ENCODE results near the gene TSC2.
A peak's percentile ranks its signal among the peaks of the same experiment; 100 is the strongest.
"Not testable (repeated sequence)": the region's sequence is repeated elsewhere in the genome, so short reads cannot be mapped to it uniquely, and the experiment has no call there.

The TSC2 gene

DNA sequence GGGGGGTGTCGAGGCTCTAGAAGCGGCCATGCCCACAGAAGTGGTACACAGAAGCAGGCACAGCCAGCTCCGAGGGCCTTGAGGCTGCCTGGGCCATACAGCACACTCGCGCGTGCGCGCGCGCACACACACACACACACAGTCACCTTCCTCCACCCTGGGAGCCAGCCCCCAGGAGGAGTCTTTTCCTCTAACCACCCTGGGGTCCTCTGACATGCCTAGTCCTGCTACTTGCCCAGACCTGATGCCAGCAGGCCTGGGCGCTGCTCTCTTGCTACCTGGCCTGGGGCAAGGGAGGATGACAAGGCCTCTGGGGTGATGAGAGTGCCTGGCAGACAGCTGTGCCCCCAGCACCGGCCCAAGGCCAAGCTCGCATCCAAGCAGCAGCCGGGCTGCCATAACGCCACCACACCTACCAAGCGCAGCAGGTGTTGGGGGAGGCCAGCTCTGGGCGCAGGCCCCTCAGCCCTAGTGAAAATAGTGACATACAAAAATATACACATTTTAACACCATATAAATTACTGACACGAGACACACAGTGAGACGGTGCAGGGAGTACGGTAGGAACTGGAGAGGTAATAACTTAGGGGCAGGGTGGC, 41.1 kb downstream of the TSC2 start:
- DNase-seq = no peak

DNA sequence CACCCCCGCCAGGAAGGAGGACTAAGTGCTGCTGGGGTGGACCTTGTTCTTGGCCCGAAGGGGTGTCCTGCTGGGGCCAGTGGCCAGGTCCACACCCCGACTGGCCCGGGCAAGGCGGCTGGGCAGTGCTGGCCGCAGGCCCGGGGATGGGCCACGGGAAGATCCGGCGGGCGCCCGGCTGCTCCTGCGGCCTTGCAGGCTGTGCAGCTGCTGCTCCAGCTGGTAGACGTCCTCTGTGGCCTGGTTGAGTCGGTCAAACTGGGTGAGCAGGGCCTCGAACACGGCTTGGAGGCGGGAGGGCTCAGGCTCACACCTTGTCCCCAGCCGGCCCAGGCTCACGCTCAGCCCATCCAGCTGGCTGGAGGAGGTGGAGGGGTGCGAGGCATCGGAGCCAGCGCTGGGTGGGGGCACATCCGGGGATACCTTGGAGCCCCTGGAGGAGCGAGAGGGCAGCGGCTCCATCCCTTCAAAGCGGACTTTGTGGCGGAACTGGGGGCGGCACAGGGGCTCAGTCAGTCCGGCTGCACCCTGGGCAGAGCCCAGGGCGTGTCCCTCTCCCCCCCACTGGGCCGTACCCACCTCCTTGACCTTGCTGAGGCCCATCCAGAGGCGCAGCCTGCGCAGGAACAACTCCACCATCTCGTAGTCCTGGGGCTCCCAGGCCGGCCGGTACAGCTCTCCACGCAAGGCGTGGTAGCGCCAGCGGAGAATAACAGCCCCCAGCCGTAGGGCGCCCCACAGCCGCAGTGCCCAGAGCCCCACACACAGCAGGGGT, 42.1 kb downstream of the TSC2 start:
- no peak for DNase-seq

DNA sequence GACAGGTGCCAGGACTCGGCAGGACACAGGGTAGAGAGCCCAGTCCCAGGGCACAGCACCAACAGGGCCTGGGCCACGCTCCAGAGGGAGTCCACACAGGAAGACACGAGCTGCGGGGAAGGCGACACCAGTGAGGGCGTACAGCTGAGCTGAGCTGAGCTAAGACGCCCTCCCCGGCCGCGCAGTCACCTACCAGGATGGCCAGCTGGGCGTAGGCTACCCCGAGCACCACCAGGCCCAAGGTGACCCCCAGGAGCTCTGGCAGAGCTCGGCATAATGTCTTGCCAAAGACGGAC, 42.6 kb downstream of the TSC2 start:
- DNase-seq = no peak

DNA sequence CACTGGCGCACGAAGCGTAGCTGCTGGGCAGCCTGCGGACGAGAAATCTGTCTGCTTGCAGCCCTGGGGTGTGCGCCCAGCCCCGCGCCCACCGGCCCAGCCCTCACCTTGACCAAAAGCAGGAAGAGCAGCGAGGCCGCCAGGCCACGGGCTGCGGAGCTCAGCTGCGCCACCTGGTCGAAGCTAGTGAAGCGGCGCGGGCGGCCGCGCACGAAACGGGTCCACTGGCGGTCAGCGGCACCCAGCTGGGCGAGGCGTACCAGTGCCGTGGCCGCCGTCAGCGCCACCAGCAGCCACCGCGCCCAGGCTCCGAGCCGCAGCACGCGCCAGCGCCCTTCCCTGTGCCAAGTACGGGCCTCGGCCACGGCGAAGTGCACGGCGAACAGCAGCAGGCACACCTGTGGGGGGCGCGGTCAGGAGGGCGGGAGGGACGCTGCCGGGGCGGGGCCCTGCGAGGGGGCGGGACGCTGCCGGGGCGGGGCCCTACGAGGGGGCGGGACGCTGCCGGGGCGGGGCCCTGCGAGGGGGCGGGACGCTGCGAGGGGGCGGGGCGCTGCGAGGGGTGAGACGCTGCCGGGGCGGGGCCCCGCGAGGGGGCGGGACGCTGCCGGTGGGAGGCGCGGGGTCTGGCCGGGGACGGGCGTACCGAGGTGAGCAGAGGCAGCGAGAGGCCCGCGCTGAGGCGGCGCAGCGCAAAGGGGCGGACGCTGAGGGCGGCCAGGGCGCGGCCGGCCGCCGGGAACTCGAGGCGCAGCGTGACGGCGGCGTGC, 43.2 kb downstream of the TSC2 start:
- no peak for DNase-seq

DNA sequence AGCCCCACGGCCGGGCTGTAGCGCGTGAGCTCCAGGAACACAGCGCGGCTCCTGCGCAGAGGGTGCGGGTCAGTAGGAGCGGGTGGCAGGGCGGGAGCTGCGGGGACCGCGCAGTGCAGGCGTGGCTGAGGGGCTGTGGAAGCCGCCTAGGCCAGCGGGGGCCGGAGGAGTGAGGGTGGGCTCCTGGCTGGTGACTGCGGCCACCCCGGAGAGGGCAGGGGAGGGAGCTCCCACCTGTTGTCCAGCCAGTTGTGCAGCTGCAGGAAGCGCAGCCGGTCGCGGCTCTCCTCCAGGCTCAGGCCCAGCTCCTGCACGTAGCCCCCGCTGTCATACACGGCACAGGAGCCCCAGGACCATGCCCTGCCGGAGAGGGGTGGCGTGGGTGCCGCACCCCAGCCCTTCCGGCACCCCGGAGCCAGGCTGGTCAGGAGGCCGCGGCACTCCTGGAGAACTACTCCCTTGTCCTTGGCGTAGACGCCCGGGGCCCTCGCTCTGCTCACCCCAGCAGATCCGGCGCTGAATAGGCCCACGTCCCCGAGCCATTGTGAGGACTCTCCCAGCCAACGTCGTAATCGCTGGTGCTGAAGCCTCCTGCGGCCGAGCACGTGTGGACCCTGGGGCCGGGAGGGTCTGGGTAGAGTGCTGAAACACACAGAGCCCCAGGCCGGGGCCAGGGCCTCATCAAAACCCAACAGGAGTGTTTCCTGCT, 43.9 kb downstream of the TSC2 start:
- no peak for DNase-seq

DNA sequence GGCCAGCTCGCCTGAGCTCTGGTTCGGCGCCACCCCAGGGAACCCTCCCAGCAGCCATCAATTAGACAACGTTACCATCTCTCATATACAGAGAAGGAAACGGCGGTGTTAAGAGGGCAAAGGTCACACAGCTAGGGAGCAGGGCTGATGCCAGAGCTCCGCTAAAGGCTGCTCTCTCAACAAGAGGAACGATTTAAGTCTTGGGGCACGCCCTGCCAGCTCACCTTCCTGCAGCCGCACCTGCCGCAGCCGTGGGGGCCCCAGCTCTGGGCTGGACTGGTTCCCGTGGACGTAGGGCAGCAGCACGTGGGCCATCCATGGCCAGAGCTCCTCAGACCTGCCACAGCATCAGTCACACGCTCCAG, 44.5 kb downstream of the TSC2 start:
- DNase-seq = no peak

DNA sequence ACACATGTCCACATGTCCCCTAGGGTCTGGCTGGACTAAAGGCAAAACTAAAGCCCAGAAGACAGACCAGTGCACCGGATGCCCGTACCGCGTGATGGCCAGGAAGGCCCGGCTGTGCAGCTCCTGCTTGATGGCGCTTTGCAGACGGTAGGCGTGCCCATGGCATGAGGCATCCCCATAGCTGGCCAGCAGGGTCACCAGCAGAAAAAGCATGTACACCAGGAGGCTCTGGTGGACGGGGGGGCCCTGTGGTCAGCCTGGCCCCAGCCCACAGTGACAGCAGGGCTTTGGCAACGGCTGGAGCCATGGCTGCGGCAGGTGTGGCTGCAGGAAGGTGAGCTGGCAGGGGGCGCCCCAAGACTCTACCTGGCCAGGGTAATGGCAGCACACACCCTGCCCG, 45.1 kb downstream of the TSC2 start:
- no peak for DNase-seq

DNA sequence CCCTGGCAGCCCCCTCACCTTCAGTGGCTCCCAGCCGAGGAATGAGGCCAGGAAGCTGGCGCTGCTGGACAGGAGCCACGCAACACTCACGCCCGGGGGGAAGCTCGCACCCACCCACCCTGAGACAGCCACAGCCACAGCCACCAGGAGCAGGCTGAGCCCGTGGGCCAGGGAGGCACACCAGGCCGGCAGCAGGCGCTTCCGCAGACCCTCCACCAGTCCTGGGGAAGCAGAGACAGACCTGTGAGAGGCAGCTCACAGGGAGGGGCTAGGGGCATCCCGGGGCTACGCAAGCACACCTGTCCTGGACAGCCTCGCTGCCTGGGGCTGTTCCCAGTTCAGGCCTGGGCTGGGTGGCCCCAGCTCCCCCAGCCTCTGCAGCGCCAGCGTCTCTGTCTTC, 46.0 kb downstream of the TSC2 start:
- DNase-seq = no peak

DNA sequence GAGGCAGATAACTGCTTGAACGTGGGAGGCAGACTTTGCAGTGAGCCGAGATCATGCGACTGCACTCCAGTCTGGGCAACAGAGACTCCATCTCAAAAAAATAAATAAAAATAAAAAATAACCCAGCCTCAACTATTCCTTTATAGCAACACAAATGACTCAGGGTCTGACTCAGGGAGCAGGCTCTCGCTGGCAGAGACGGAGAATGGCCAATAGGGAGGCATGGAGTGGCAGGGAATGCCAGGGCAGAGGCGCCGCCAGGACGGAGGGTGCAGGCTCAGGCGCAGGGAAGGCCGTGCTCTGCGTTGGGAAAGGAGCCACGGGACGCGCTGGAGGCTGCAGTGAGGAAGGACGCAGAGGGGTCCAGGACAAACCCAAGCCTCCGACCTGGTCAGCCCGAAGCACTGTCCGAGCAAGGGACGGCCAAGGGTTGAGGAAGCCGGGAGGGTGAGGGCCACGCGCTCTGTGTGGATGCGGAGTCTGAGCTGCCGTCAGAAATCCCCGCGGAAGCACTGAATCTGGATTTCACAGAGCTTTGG, 47.6 kb downstream of the TSC2 start:
- DNase-seq = peak; percentile 34

DNA sequence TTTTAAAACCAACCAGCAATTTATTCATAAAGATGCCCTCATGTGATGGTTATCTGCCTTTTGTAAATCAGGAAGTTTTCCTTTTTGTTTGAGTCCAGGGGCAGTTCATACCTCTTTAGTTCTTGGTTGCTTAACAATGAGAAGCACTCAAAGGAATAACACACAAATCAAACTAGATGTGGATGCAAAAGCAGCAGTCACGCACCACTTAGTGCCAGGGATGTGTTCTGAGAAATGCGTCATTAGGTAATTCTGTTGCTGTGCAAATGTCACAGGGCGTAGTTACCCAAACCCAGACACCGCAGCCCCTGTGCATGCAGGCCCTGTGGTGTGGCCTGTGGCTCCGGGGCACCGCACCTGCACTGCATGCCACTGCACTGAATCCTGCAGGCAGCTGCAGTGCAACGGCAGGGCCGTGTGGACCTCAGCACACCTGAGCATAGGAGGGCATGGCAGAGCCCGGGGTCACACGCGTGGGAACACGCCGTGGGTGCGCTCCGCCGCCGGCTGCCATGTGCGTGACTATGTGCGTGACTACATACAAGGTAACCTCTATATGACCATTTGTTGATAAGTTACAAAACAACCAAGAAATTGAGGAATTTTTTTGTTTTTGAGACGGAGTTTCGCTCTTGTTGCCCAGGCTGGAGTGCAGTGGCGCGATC, 48.3 kb downstream of the TSC2 start:
- no peak for DNase-seq

DNA sequence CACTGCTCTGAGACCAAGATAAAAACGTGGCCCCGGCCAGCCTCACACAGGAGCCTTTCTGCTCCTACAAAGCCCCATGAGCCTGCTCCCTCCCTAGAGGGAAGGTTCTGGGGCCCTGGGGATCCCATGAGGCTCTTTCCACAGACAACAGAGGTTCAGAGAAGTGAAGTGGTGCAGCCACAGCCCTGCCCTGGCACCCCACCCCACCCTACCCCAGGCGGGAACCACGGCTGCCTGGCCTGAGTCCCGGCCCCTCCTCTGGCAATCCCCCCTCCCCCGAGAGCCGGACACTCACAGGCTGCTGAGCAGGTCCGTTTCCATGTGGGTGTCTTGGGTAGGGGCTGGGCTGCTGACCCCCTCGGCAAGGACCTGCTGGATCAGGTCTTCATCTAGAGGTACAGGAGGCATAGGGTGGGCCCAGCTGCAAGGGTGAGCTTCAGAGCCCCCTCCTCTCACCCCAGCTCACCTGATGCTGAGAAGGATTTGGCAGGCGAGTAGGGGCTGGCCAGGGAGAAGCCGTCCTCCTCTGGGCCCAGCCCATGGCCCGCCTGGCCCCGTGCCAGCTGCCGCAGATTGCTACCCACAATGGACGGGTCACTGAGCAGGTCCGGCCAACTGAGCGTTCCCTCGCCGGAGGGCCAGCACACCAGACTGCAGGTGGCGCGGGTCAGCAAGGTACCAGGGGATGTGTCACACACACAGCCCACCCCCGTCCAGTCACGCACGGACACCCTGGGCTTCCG, 49.2 kb downstream of the TSC2 start:
- no peak for DNase-seq

DNA sequence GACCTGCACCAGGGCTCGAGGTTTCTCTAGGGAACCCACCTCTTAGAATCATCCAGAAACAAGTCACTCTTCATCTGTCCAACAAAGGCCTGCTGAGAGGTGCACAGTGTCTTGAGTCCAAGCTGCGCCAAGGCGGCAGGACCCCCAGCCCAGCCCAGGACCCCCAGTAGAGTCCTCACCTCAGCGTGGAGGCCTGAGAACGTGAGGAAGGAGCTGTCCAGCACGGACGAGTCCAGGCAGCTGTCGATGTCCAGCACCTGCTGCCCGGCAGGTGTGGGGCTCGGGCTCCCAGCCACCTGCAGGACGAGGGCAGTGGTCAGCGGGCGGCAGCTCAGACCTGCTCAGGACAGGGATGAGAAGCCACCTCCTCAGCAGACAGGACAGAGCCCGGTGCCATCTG, 49.9 kb downstream of the TSC2 start:
- DNase-seq = not testable (repeated sequence)

DNA sequence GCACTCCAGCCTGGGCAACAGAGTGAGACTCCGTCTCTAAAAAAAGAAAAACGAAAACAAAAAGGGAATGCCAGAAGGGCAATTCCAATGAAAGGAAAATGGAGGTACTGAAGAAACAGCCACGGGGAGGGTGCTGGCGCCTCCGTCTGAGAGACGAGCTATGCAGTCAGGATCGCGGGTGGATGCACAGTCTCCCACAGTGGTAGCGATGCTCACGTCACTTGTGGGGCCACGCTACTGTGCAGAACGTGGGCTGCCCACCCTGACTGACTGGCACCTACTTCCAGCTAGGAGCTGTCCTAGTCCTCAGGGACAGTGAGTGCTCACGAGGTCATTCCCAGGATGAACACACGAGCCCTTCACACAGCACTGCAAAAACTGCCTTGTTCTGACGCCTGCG, 53.8 kb downstream of the TSC2 start:
- not testable (repeated sequence) for DNase-seq

DNA sequence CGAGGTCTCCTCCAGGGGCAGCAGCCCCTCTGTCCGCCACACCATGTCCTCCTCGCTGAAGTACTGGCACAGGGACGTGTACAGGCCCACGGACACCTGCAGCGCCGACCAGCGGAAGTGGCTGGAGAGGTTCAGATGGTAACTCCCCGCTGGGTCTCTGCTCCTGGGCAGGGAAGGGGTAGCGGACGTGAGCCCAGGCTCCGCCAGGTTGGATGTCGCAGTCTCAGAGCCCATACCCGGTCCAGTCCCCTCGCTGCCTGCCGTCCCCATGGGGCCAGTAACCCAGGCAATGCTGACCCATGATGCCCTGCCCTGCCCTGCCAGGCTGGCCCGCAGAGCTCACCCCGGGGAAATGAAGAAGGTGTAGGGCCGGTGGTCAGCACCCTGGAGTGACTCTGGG, 54.7 kb downstream of the TSC2 start:
- DNase-seq = no peak

DNA sequence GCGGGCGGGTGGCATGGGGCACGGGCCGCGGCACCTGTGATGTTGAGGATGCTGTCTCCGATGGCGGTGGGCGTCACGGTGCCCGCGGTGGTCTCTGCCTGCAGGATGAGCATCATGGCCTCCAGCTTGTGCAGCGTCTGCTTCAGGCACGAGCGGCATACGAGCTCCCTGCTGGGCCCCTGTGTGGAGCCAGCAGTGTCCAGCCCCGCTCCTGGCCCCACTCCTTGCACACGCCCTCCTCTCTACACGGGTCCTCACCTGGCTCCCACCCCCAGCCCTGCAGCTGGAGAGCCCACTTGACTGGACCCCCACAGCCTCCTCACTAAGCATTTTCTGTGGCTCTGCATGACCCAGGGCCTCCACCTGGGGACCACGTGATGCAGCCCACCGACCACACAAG, 56.7 kb downstream of the TSC2 start:
- DNase-seq = not testable (repeated sequence)

DNA sequence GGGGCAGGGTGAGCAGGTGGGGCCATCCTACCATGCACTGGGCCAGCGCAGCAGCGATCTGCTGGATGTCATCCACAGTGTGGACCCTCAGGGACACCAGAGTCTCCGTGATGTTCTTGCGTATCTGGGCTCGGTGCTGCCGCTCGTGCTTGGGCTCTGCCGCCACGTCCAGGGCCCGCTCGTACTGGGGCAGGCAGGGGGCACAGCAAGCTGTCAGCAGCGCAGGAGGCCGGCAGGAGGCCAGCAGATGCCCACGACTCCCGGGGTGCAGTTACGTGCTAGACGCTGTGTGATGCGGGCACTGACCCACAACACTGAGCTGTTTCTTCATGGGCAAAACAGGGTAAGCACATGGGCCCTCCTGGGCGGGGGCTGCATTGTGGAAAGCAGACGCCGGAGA, 57.5 kb downstream of the TSC2 start:
- DNase-seq = not testable (repeated sequence)

DNA sequence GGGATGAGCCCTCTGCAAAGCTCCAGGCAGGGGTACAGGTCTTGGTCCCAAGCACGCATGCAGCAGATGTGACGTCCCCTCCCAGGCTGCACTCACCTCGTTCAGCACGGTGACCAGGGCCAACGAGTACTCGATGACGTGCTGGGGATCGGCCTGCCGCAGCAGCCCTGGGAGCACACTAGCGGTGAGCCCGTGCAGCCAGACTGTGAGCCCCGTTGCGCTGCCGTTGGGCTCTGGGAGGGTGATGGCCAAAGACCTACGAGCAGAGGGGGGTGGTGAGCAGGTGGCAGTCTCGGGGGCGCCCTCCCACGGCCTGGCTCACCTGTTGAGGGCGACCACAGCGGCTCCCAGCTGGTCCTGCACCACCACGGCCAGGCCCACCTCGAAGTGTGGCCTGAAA, 58.0 kb downstream of the TSC2 start:
- DNase-seq = not testable (repeated sequence)

DNA sequence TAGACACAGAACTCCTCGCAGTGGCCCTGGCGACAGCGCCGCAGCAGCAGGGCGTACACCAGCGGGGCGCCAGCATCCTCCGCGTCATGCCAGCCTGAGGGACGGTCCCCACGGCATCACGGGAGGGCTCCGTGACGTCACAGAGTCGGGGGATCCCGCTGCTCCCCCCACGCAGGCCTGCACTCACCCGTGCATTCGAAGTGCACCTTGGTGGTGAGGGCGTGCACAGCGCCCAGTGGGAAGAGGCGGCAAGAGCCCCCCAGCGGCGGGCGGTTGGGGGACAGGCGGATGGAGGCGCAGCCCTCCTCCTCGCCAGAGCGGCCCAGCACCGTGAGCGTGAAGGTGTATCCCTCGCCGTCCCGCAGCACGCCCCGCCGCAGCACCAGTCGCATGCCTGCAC, 58.4 kb downstream of the TSC2 start:
- not testable (repeated sequence) for DNase-seq

DNA sequence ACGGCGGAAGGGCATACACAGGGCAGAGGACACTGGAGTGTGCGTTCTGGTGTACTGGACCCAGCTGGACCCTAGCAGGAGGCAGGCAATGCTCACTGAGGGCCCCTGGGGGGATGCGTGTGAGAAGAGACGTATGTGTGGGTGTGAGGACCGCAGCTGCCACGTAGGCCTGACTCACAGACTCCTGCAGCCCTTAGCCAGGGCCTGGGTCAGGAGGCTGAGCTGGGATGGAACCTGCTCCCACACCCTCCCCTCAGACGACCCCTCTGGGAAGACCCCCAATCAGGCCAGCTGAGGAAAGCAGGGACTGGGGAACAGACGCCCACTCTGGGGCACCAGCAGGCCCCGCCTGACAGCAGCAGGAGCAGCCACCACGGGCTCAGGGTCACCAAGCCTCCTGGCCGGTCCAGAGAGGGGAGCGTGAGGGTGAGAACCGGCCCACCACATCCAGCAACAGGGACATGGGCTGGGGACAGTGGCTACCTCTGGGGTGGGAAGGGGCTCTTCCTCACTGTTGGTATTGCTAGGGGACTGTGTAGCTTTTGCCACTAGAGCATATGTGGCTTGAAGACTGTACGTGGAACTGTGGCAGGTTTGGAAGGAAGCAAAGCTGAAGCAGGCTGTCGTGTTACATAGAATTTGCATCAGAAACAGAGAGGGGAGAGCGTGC, 59.5 kb downstream of the TSC2 start:
- DNase-seq = not testable (repeated sequence)

DNA sequence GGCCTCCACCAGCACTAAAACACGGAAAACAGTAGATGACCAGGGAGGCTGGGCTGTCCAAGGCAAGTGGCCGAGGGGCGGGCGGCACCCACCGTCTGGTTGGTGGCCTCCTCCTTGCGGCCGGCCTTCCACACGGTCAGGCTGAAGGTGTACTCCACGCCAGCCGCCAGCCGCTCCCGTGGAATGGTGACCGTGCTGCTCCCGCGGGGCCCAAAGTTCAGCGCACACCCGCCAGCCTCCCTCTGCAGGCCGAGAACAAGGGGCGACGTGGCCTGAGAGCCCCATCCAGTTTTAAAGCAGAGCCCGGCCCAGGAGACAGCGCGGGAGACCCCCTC, 60.0 kb downstream of the TSC2 start:
- DNase-seq = not testable (repeated sequence)

DNA sequence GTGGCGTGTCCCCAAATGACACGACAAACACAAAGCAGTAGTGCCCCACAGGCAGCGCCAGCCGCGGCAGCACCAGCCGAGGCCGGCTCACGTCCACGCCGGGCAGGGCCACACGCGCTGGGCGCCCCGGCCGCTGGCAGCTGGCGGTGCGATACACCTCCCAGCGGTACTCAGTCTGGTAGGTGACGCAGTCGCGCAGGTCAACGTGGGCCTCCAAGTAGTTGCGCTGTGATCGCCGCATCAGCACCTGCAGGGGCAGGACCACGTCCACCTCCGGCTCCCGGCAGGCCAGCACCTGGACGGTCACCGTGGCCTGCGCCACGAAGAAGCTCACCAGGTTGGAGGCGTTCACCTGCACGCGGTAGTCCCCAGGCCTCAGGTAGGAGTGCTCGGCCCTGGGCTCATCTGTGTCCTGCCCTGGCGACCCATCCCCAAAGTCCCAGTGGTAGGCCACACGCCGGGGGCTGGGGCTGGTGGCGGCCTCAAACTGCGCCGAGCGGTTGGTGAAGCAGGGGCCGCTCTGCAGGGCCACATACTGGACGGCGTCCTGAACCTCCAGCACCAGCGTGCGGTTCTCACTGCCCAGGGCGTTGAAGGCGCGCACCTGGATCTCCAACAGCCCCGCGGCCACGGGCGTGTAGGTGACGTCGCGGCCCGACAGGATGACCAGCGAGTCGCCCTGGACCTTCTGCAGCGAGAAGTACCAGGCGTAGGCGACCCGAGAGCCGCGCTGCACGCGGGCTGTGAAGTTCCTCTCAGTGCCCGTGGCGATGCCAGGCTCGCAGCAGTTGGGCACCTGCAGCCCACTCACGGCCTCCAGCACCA, 60.9 kb downstream of the TSC2 start:
- not testable (repeated sequence) for DNase-seq
